ENCODE results near the gene ZSWIM6.

Gene ZSWIM6

GRCh38 chr5:61441742-61442141 lies 109.7 kb downstream of the ZSWIM6 start:
- DNase-seq (ENCODE audit: low read depth), result no peak

- no peak for DNase-seq (ENCODE audit: low read depth)
Observed at GRCh38 chr5:61447780-61448495, 115.9 kb downstream of the ZSWIM6 start.

GRCh38 chr5:61449804-61450492 lies 117.9 kb downstream of the ZSWIM6 start:
- no peak for DNase-seq (ENCODE audit: low read depth)

GRCh38 chr5:61450493-61451279 lies 118.6 kb downstream of the ZSWIM6 start:
- no peak for DNase-seq (ENCODE audit: low read depth)

- DNase-seq (ENCODE audit: low read depth), result no peak
Observed at GRCh38 chr5:61455179-61456006, 123.3 kb downstream of the ZSWIM6 start.

GRCh38 chr5:61460471-61460870 lies 128.4 kb downstream of the ZSWIM6 start:
- no peak for DNase-seq (ENCODE audit: low read depth)

GRCh38 chr5:61461417-61461816 lies 129.4 kb downstream of the ZSWIM6 start:
- no peak for DNase-seq (ENCODE audit: low read depth)

- DNase-seq (ENCODE audit: low read depth), result no peak
Observed at GRCh38 chr5:61461926-61462325, 129.9 kb downstream of the ZSWIM6 start.

- DNase-seq (ENCODE audit: low read depth), result no peak
Observed at GRCh38 chr5:61463596-61463995, 131.5 kb downstream of the ZSWIM6 start.

GRCh38 chr5:61464512-61464911 lies 132.5 kb downstream of the ZSWIM6 start:
- no peak for DNase-seq (ENCODE audit: low read depth)

- DNase-seq (ENCODE audit: low read depth), result no peak
Observed at GRCh38 chr5:61465066-61465465, 133.0 kb downstream of the ZSWIM6 start.

- DNase-seq (ENCODE audit: low read depth), result no peak
Observed at GRCh38 chr5:61465496-61465895, 133.4 kb downstream of the ZSWIM6 start.

- no peak for DNase-seq (ENCODE audit: low read depth)
Observed at GRCh38 chr5:61466017-61466416, 134.0 kb downstream of the ZSWIM6 start.

- no peak for DNase-seq (ENCODE audit: low read depth)
Observed at GRCh38 chr5:61467766-61468482, 135.9 kb downstream of the ZSWIM6 start.

GRCh38 chr5:61468483-61468865 lies 136.4 kb downstream of the ZSWIM6 start:
- DNase-seq (ENCODE audit: low read depth), result no peak

- no peak for DNase-seq (ENCODE audit: low read depth)
Observed at GRCh38 chr5:61471352-61471751, 139.3 kb downstream of the ZSWIM6 start.

- no peak for DNase-seq (ENCODE audit: low read depth)
Observed at GRCh38 chr5:61472172-61472958, 140.3 kb downstream of the ZSWIM6 start.

- no peak for DNase-seq (ENCODE audit: low read depth)
Observed at GRCh38 chr5:61474746-61475145, 142.7 kb downstream of the ZSWIM6 start.

- no peak for DNase-seq (ENCODE audit: low read depth)
Observed at GRCh38 chr5:61477788-61478187, 145.7 kb downstream of the ZSWIM6 start.

- DNase-seq (ENCODE audit: low read depth), result no peak
Observed at GRCh38 chr5:61479850-61480614, 148.0 kb downstream of the ZSWIM6 start.

Data from stimulated activated CD8-positive, alpha-beta memory T cell treated with anti-CD3 and anti-CD28 coated beads, Interleukin-7, amount 100 ng/mL, for 24 hours (primary cell).